Astrocyte (in vitro differentiated cells and primary cell): ENCODE data around the gene ANKRD24.

Experiments
- EZH2 ChIP-seq: IDR thresholded peaks from 2 replicates; pipeline ENCODE4 v1.6.1; 2012; ENCODE audit warnings: mild to moderate bottlenecking, low read length, inconsistent platforms; ENCODE audit not compliant: insufficient read depth
- TF ChIP-seq, protein P1 (sequence below): IDR thresholded peaks from 2 replicates; pipeline ENCODE4 v1.5.1; 2011; ENCODE audit warnings: low read depth, mild to moderate bottlenecking, inconsistent platforms, low read length, moderate library complexity; ENCODE audit not compliant: insufficient read depth

DNA sequence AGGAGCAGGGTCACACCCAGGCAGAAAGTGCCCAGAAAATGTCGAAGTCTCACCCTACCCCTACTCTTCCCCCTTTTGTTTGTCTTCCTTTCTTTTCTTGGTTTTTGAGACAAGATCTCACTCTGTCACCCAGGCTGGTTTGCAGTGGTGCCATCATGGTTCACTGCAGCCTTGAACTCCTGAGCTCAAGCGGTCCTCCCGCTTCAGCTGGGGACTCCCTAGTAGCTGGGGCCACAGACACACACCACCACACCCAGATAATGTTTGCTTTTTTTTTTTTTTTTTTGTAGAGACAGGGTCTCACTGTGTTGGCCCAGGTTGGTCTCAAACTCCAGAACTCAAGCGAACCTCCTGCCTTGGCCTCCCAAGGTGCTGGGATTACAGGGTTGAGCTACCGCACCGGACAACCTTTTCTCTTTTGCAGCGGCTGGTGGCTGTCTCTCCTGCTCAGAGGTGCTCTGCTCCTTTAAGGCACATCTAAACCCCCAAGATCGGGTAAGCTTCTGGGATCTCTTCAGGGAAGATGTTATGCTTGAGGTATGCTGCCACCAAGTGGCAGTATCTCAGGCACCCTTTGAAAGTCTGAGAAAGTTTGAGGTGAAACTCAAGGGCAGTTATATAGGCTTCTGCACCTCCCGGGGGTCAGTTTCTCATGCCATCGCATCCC, 24.5 kb downstream of the ANKRD24 start:
- TF ChIP-seq, protein P1, sequence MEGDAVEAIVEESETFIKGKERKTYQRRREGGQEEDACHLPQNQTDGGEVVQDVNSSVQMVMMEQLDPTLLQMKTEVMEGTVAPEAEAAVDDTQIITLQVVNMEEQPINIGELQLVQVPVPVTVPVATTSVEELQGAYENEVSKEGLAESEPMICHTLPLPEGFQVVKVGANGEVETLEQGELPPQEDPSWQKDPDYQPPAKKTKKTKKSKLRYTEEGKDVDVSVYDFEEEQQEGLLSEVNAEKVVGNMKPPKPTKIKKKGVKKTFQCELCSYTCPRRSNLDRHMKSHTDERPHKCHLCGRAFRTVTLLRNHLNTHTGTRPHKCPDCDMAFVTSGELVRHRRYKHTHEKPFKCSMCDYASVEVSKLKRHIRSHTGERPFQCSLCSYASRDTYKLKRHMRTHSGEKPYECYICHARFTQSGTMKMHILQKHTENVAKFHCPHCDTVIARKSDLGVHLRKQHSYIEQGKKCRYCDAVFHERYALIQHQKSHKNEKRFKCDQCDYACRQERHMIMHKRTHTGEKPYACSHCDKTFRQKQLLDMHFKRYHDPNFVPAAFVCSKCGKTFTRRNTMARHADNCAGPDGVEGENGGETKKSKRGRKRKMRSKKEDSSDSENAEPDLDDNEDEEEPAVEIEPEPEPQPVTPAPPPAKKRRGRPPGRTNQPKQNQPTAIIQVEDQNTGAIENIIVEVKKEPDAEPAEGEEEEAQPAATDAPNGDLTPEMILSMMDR: peak; percentile 43
- TF ChIP-seq EZH2: no peak
